GM12801 (cell line): Measurements from ENCODE around the gene C9orf40.

Experiments used
- TF ChIP-seq, protein P1 (sequence below): IDR thresholded peaks from one replicate; pipeline ENCODE4 v1.5.1; 2011; ENCODE audit warnings: control low read depth; ENCODE audit not compliant: insufficient read length; ENCODE audit errors: extremely low read depth

C9orf40 gene

DNA sequence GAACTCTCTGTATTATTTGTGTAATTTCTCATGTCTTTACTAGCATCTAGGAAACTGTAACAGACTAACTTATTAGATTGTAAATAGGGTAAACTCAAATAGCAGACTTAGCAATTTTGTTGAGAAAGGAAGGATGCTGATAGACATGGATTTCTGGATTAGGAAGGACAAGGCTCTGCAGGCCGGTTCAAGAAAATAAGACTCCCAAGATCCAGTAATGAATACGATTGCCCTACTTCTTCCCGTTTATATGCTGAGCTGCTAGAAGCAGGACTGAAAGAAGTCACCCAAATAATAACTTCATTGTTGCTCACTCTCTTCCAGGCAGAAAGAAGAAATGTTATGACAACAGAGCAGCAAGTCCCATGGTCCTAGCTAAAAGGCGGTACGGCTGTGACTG is 22.8 kb upstream of the C9orf40 start:
- TF ChIP-seq, protein P1, sequence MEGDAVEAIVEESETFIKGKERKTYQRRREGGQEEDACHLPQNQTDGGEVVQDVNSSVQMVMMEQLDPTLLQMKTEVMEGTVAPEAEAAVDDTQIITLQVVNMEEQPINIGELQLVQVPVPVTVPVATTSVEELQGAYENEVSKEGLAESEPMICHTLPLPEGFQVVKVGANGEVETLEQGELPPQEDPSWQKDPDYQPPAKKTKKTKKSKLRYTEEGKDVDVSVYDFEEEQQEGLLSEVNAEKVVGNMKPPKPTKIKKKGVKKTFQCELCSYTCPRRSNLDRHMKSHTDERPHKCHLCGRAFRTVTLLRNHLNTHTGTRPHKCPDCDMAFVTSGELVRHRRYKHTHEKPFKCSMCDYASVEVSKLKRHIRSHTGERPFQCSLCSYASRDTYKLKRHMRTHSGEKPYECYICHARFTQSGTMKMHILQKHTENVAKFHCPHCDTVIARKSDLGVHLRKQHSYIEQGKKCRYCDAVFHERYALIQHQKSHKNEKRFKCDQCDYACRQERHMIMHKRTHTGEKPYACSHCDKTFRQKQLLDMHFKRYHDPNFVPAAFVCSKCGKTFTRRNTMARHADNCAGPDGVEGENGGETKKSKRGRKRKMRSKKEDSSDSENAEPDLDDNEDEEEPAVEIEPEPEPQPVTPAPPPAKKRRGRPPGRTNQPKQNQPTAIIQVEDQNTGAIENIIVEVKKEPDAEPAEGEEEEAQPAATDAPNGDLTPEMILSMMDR = no peak

DNA sequence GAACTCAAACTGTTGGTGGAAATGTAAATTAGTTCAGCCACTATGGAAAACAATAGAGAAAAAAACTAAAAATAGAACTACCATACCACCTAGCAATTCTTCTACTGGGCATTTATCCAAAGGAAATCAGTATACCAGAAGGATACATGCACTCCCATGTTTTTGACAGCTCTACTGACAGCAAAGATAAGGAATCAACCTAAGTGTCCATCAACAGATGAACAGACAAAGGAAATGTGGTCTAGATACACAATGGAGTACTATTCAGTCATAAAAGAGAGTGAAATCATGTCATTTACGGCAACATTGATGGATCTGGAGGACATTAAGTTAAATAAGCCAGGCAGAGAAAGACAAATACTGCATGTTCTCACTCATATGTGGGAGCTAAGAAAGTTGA is 21.8 kb upstream of the C9orf40 start:
- TF ChIP-seq, protein P1 = no peak

DNA sequence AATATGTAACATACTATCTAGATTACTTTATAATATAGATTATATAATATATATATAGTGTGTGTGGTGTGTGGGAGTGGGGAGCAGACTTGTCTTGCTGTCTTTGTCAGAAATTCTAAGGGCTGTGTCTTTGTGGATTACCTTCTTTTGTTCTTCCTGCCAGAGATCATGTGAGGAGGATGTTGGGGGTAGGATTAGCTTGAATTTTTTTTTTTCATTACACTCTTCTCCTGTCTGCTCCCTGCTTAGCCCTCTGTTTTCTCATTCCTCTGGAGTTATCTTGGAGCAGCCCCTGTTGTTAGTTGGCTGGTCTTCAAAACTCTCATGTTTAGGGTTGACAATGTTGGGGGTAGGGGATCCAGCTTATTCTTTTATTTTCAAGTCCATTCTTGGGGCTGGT is 21.0 kb upstream of the C9orf40 start:
- TF ChIP-seq, protein P1 = no peak

DNA sequence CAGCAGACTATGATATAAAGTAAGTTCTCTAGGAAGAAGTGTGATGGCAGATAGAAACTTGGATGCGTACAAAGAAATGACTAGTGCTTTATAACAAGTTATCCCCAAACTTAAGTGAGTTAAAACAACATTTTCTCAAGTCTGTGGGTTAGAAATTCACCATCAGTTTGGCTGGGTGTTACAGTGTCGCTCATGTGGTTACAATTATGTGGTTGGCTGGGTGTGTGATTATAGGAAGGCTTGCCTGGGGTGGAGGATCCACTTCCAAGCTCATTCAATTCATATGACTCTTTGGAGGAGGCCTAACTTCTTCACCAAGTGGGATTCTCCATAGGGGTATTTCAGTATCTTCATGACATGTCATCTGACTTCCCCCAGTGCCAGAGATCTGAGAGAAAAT is 10.3 kb upstream of the C9orf40 start:
- TF ChIP-seq, protein P1 = no peak

DNA sequence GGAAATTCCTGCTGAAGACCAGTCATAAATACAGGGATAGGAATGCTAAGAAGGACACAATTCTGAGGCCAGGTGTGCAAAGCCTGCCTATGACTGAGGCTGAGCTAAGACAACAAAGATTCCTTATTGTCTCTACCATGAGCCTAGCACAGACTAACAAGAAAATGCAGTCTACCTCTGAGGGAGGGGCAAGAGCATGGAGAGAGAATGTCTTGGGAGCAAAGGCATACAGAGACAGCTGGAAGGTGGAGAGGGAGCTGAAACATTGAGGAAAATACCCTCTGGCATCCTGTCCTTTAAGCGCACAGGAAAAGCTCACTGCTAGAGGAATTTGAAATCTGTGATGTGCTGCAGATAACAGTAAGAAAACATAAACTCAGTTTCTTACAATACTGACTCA is 8.8 kb upstream of the C9orf40 start:
- TF ChIP-seq, protein P1 = no peak

DNA sequence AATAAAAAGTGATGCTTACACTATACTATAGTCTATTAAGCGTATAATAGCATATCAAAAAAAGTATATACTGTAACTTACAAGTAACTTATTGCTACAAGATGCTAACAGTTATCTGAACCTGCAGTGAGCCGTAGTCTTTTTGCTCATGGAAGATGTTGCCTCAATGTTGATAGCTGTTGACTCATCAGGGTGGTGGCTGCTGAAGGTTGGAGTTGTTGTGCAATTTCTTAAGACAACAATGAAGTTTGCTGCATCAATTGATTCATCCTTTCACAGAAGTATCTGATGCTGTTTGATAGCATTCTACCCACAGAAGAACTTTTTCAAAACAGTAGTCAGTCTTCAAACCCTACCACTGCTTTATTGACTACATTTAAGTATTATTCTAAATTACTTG is 7.8 kb upstream of the C9orf40 start:
- TF ChIP-seq, protein P1 = no peak

DNA sequence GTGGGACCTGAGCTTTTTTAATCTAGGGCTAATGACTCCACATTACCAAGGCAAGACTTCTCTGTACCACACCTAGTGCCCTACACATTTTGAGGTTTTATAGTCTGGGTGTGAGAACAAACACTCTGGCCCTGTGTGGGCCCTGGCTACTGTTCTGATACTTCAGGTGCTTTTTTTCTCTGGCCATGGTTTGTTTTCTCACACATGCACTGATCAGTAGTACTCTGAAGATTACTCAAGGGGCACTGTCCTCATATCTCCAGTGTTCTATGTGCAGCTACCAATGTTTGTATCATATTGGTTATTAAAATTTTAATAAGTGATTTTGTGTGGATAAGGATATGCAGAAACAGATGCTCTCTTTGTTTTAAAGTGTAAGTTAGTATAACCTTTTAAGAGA is 5.9 kb upstream of the C9orf40 start:
- TF ChIP-seq, protein P1 = no peak

DNA sequence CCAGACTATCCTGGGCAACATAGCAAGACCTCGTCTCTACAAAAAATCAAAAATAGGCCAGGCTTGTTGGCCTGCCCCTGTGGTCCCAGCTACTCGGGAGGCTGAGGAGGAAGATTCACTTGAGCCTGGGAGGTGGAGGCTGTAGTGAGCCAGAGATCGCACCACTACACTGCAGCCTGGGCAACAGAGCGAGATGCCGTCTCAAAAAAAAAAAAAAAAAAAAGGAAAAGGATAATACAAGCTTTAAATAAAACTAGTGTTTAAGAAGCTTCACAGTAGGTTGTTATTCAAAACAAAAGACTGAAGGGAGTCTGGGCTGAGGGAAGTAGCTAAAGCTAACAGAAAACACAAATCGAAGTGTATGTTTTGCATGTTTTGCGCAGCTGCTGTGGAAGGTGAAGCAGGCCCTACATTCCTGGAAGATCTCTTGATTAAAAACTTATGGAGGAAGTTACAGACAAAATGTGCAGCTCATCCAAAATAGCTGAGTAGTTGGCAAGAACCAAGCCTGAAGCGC is 581 bp upstream of the C9orf40 start:
- TF ChIP-seq, protein P1 = no peak
